Fibroblast of the aortic adventitia (primary cell): ENCODE data around the gene GKN1. TPM values are rescaled to one million over a fixed set of nuclear protein-coding genes. Genes with fewer than 3 reads are reported as not detected.

Experiments
- DNase-seq: peaks from one replicate; pipeline ENCODE4 v3.0.0-alpha.2; 2010; ENCODE audit warnings: low read depth
- H3K4me3 ChIP-seq: 2 replicates; pipeline ENCODE4 v1.5.1; 2011; ENCODE audit warnings: low read depth, mild to moderate bottlenecking, control low read depth, low read length, moderate library complexity
- total RNA-seq: library from RNA; depleted of rRNA; stranded (reverse); fragments of >200 nt; gene quantifications from 2 replicates; pipeline ENCODE4 v1.2.3, GENCODE V29; 2012; ENCODE audit warnings: low replicate concordance
- TF ChIP-seq, protein P1 (sequence below): IDR thresholded peaks from 2 replicates; pipeline ENCODE4 v1.5.1; 2011; ENCODE audit warnings: mild to moderate bottlenecking, low read length, control low read depth, inconsistent platforms; ENCODE audit not compliant: insufficient read depth

Gene GKN1
- total RNA-seq, 1 donor: not detected

GRCh38 chr2:68995916-68996315 is 21.5 kb downstream of the GKN1 start:
- no peak overlapping the region for H3K4me3 ChIP-seq
- TF ChIP-seq, protein P1, sequence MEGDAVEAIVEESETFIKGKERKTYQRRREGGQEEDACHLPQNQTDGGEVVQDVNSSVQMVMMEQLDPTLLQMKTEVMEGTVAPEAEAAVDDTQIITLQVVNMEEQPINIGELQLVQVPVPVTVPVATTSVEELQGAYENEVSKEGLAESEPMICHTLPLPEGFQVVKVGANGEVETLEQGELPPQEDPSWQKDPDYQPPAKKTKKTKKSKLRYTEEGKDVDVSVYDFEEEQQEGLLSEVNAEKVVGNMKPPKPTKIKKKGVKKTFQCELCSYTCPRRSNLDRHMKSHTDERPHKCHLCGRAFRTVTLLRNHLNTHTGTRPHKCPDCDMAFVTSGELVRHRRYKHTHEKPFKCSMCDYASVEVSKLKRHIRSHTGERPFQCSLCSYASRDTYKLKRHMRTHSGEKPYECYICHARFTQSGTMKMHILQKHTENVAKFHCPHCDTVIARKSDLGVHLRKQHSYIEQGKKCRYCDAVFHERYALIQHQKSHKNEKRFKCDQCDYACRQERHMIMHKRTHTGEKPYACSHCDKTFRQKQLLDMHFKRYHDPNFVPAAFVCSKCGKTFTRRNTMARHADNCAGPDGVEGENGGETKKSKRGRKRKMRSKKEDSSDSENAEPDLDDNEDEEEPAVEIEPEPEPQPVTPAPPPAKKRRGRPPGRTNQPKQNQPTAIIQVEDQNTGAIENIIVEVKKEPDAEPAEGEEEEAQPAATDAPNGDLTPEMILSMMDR: no peak
- no peak for DNase-seq

DNA sequence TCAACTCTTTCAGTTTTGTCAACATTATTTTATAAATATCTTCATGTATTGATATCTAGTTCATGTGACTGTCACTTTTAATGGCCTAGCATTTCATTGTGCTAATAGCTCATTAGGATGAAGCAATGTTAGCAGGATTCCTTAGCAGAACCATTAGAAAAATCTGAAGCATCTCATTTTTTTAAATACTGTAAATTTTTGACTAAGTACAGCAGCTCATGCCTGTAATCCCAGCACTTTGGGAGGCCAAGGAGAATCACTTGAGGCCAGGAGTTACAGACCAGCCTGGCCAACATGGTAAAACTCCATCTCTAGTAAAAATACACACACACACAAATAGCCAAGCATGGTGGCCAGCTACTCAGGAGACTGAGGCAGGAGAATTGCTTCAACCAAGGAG is 23.0 kb downstream of the GKN1 start:
- DNase-seq: no peak
- no peak overlapping the region for H3K4me3 ChIP-seq
- TF ChIP-seq, protein P1: no peak

DNA sequence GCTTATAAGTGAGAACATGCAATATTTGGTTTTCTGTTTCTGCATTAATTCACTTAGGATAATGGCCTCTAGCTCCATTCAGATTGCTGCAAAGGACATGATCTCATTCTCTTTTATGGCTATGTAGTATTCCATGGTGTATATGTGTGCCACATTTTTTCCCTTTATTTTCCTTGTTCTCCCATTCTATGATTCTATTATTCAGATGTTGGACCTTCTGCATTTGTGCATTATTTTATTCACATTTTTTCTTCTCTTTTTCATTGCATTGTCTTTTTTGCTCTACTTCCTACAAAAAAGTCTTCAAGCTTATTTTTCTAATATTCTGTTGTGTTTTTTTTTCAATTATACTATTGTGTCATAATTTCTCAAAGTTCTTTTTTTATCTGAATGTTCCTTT is 27.4 kb downstream of the GKN1 start:
- H3K4me3 ChIP-seq: no peak overlapping the region
- TF ChIP-seq, protein P1: no peak

DNA sequence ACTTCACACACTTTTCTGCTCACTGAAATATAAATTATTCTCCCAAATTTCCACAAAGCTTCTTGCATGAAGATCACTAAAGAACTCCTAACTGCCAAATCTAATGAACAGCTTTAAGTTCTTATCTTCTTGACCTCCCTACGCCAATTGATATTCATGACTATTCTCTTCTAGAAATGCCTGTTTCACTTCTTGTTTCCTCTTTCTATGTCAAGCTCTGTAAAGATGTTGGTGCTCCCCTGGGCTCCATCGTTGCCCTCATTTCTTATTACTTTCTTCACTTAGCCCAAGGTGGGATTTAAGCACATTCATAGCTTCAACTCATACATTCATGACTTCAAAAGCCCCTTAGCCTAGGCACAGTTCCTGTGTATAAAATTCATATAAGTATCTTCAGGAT is 29.3 kb downstream of the GKN1 start:
- TF ChIP-seq, protein P1: no peak
- no peak overlapping the region for H3K4me3 ChIP-seq
- DNase-seq: no peak

More for the DNA sequence above, 27.4 kb downstream of the GKN1 start:
- DNase-seq: no peak

- H3K4me3 ChIP-seq: no peak overlapping the region
- TF ChIP-seq, protein P1: no peak
- peak; percentile 49 for DNase-seq
Observed at GRCh38 chr2:69007169-69007568, 32.7 kb downstream of the GKN1 start.

DNA sequence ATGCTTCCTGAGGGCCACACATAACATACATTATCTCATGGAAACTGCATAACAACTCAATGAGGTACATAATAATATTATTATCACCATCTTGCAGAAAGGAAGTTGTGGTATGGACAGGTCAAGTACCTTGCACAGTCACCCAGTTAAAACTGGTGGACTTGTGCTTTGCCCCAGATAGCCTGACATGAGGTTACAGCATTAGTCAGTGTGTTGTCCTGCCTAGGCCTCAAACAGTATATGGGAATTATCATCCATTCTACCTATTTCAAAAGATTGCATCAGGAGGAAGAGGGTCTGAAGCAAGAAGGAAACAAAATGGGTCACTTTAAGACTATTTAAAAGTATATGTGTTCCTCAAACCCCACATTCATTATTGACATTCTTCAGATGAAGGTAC is 33.2 kb downstream of the GKN1 start:
- H3K4me3 ChIP-seq: no peak overlapping the region
- TF ChIP-seq, protein P1: no peak
- peak; percentile 19 for DNase-seq
